Heart left ventricle (tissue), 16 donors: ENCODE data around the gene ANKS3. TPM values are rescaled to one million over a fixed set of nuclear protein-coding genes. Genes with fewer than 3 reads are reported as not detected.

ENCODE experiments used
- ATAC-seq, 4 donors: fragments of 200-7000 bp; cut with Tn5 transposase; one replicate each; pipeline ENCODE4 v1.9.1; 2020 to 2022; ENCODE audit warnings: moderate library complexity in 4 of 4, mild to moderate bottlenecking in 3 of 4, moderate number of reproducible peaks in 1 of 4
- DNase-seq, 5 donors: peaks; one replicate each; pipeline ENCODE4 v3.0.0-alpha.2; 2020
- H3K27ac ChIP-seq, 12 donors: fragments of 200-600 bp; sonication (generic) in 4 of 12; one replicate each; pipeline versions ENCODE4 v1.5.0 to v1.8.0; 2016 to 2022; ENCODE audit warnings: mild to moderate bottlenecking in 2 of 12
- H3K27me3 ChIP-seq, 9 donors: fragments of 200-600 bp; sonication (generic) in 2 of 9; one replicate each; pipeline versions ENCODE4 v1.5.1 to v1.8.0; 2016 to 2022; ENCODE audit warnings: mild to moderate bottlenecking in 3 of 9
- H3K36me3 ChIP-seq, 9 donors: fragments of 200-600 bp; sonication (generic) in 2 of 9; one replicate each; pipeline versions ENCODE4 v1.5.0 to v1.8.0; 2018 to 2022; ENCODE audit warnings: mild to moderate bottlenecking in 2 of 9
- H3K4me1 ChIP-seq, 12 donors: fragments of 200-600 bp; sonication (generic) in 4 of 12; one replicate each; pipeline versions ENCODE4 v1.5.0 to v1.8.0; 2016 to 2022; ENCODE audit warnings: mild to moderate bottlenecking in 3 of 12
- H3K4me3 ChIP-seq, 12 donors: fragments of 200-600 bp; sonication (generic) in 4 of 12; one replicate each; pipeline versions ENCODE4 v1.5.0 to v1.8.0; 2017 to 2022; ENCODE audit warnings: mild to moderate bottlenecking in 9 of 12, moderate library complexity in 4 of 12
- H3K9me3 ChIP-seq, 12 donors: fragments of 200-600 bp; sonication (generic) in 4 of 12; one replicate each; pipeline versions ENCODE4 v1.5.0 to v1.8.0; 2016 to 2022; ENCODE audit warnings: mild to moderate bottlenecking in 1 of 12
- CTCF ChIP-seq, 12 donors: fragments of 200-600 bp; sonication (generic) in 4 of 12; IDR thresholded peaks; one replicate each; pipeline versions ENCODE4 v1.5.0 to v1.8.0; 2018 to 2022; ENCODE audit warnings: antibody characterized with exemption in 12 of 12, mild to moderate bottlenecking in 5 of 12
- POLR2A ChIP-seq, 2 donors: fragments of 450-650 bp; IDR thresholded peaks; one replicate each; pipeline ENCODE4 v1.6.1; 2017; ENCODE audit warnings: antibody characterized with exemption in 2 of 2, mild to moderate bottlenecking in 2 of 2, moderate library complexity in 2 of 2
- WGBS, 4 donors: extraction: QIAGEN DNeasy Blood & Tissue Kit in 2 of 4; methylation state at CpG; one replicate each; pipeline versions ENCODE4 v1.1.5 to v1.1.7; 2013 to 2018; 5-methylcytosine and 5-hydroxymethylcytosine counted together
- intact Hi-C, 10 donors: fragments of 100-400 bp; cut with DNase I; formaldehyde crosslinking; loops; one replicate each; pipeline versions ENCODE4 v1.11.1 to v1.14.2; 2022
- polyA plus RNA-seq, 2 donors: library from polyadenylated mRNA; stranded (reverse); fragments of 200-250 nt; gene quantifications; one replicate each; pipeline ENCODE4 v1.2.3, GENCODE V29; 2013
- total RNA-seq, 9 donors: library from RNA; depleted of rRNA in 2 of 9; stranded (reverse); fragments of >200 nt in 2 of 9; fragmentation: NEBNext Ultra II Directional in 3 of 9; extraction: Animal tissue kit (Norgen Biotek cat#: 25700) in 3 of 9; gene quantifications; one replicate each; pipeline versions ENCODE4 v1.1.0 to v1.2.4, GENCODE V29; 2016 to 2023
- donor health status: ischemic (EF 13 %, LVEDD 7.1; RV severe dilation, severe dysfunction).
- donor health status: healthy with polysubstance abuse.
- donor health status: DM: no; HTN: yes; CAD: no.
- donor health status: DM: no; HTN: no; CAD: no.
- donor health status: ischemic (EF 25% LVEDD 6.9; RV normal size, moderate dysfunction).
- donor health status: ischemic (EF 25% LVEDD 5.7; RV mildly dilated, moderate dysfunction).
- donor health status: healthy.
- donor health status: DM: yes; HTN: yes; CAD: no.
- donor health status: ischemic (EF 35%, LVEDD 5.7; RV mildly dilated, moderate dysfunction).
- donor health status: nonischemic (EF 11% LVEDD 7.7; RV severe dilation, severe dysfunction).
- donor health status: DM: yes; HTN: yes; CAD: no.
- donor health status: PGD.
- donor health status: ischemic (EF 29% LVEDD 5.4; RV normal size, mild dysfunction).
- donor health status: nonischemic (EF 23%, LVEDD 6.1; RV moderate dilation, normal function).

ANKS3 gene
- total and polyA plus RNA-seq, 11 donors, result 5.1 to 12.7 (median 9.2) TPM

GRCh38 chr16:4659363-4660353 is 74.4 kb downstream of the ANKS3 start:
- no peak overlapping the region for H3K4me3 ChIP-seq
- no peaks in the 10 kb centered on the region for H3K27me3 ChIP-seq
- TF ChIP-seq POLR2A (IDR thresholded peaks at IDR 0.05) (no peak), CTCF (IDR thresholded peaks at IDR 0.05) (no peak)
- DNase-seq, result no peak
- H3K4me1 ChIP-seq, result peaks cover 0 to 39% (median 22%) of the 10 kb centered on the region in 12 donors
- peaks cover 0 to 73% (median 51%) of the 10 kb centered on the region in 9 donors for H3K36me3 ChIP-seq
- intact Hi-C loops, result no loop called here
- no peaks in the 10 kb centered on the region for H3K9me3 ChIP-seq
- ATAC-seq, result no peak
- WGBS, 4 donors, result 87 to 89% (median 88%) methylated on average over 23 to 29 of the region's 29 CpGs
- peak overlapping the region in 3 of 12 donors; percentile 8 to 32 (median 29) for H3K27ac ChIP-seq

- Histone ChIP-seq H3K4me3 (no peak overlapping the region), H3K27me3 (no peaks in the 10 kb centered on the region), H3K27ac (no peak overlapping the region), H3K9me3 (no peaks in the 10 kb centered on the region), H3K4me1 (peaks cover 0 to 26% (median 12%) of the 10 kb centered on the region in 12 donors), H3K36me3 (peaks cover 0 to 81% (median 71%) of the 10 kb centered on the region in 9 donors)
- no peak for ATAC-seq
- intact Hi-C loops, result no loop called here
- DNase-seq, result no peak
- WGBS, 4 donors, result 92 to 95% (median 94%) methylated on average over 23 to 25 of the region's 25 CpGs
- no peak for TF ChIP-seq POLR2A (IDR thresholded peaks at IDR 0.05)
- TF ChIP-seq CTCF (IDR thresholded peaks at IDR 0.05), result no peak
Observed at GRCh38 chr16:4656695-4657686, 77.1 kb downstream of the ANKS3 start.

- intact Hi-C loops, result no loop called here
- Histone ChIP-seq H3K4me3 (no peak overlapping the region), H3K36me3 (peaks cover 0 to 88% (median 78%) of the 10 kb centered on the region in 9 donors), H3K4me1 (peaks cover 0 to 19% (median 11%) of the 10 kb centered on the region in 12 donors), H3K9me3 (no peaks in the 10 kb centered on the region), H3K27ac (no peak overlapping the region), H3K27me3 (no peaks in the 10 kb centered on the region)
- WGBS, 4 donors, result 94 to 96% (median 96%) methylated on average over 12 of the region's 12 CpGs
- no peak for DNase-seq
- no peak for ATAC-seq
- TF ChIP-seq POLR2A (IDR thresholded peaks at IDR 0.05) (no peak), CTCF (IDR thresholded peaks at IDR 0.05) (no peak)
Observed at GRCh38 chr16:4656221-4656620, 77.8 kb downstream of the ANKS3 start.
